Inferior parietal cortex (tissue), 1 donor: ENCODE data around the gene EXD3.
"Not testable (repeated sequence)": the region's sequence is repeated elsewhere in the genome, so short reads cannot be mapped to it uniquely, and the experiment has no call there.

Source experiments
- DNase-seq: peaks from one replicate; pipeline ENCODE4 v3.0.0-alpha.2; 2016; ENCODE audit errors: extremely low spot score

Gene EXD3

GRCh38 chr9:137393176-137394150, 29.5 kb downstream of the EXD3 start:
- no peak for DNase-seq

GRCh38 chr9:137392232-137393007, 30.5 kb downstream of the EXD3 start:
- no peak for DNase-seq

GRCh38 chr9:137391411-137391754, 31.6 kb downstream of the EXD3 start:
- no peak for DNase-seq

DNA sequence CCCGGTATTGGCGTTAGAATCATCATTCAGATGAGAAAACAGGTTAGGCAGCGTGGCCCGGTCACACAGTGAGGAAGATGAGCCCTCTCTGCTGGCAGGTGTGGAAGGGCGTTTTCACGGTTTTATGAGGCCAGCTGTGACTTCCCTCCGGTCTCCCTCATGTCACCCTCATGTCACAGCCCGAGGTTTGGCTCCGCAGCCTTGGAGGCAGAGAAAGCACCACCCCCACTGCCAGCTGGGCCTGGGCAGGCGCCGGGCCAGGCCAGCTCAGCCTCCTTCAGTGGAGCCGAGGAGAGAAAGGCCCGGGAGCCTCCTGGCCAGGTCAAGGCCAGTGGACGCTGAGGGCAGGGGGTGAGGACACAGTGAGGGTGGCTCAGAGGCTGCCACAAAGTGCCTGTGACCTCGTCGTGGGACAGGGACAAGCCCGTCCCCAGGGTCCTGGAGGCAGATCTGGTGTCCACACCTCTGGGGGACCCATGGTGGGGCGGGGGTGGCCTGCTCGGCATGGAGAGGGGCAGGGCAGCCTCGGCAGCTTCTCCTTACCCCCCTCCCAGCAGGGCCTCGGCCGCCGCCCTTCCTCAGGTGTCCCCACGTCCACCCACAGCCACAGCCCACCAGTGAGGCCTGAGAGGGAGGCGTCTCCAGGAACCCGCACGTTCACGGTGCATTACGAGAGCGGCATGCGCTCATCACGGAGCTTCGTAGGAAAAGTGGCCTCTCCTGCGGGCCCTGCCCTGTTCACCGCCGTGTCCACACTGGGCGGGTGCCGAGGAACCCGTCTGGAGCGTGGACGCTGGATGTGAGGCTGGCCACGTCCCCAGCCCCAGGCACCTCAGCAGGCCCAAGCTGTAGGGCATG, 32.2 kb downstream of the EXD3 start:
- DNase-seq = no peak

DNA sequence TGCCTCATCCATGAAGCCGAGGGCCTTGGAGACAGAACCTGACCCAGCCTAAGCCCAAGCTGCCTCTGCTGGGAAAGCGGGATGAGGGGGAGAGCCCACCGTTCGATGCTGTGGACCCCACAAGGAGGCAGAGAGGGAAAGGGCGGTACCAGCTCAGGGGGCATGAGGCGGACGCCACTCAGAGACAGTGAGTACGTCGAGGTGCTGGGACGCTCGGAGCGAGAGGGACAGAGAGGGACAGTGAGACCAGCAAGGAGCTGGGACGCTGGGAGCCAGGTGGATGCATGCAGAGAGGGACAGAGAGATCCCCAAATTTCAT, 33.6 kb downstream of the EXD3 start:
- no peak for DNase-seq

GRCh38 chr9:137388589-137389427, 34.2 kb downstream of the EXD3 start:
- DNase-seq = no peak

DNA sequence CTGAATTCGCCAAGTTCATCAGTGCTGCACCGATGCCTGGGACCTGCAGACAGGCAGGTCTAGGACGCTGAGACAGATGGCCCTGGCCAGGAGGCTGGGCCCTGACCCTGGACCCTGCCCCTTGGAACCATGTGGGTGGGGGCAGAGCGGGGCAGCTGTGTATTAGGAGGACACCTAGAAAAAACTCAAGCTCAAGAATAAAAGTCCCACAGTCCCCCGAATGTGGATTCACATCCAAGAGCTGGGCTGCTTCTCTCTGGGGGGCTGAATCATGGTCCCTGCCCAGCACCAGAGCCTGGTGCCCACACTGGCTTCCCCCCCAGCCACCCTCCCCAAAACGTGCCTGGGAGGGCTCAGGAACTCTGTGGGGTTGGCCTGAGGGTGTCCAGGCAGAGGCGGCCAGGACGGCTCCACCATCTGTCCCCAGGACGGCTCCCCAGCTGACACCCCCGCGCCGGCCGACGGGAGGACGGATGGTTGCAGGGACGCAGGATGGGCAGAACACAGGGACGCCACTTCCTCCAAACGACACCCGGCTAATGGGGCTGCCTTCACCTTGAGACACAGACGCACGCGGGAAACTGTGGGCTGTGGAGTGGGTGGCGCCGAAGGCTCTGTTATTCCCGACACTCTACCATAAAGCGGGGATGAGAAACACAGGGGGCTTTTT, 34.9 kb downstream of the EXD3 start:
- DNase-seq = no peak

DNA sequence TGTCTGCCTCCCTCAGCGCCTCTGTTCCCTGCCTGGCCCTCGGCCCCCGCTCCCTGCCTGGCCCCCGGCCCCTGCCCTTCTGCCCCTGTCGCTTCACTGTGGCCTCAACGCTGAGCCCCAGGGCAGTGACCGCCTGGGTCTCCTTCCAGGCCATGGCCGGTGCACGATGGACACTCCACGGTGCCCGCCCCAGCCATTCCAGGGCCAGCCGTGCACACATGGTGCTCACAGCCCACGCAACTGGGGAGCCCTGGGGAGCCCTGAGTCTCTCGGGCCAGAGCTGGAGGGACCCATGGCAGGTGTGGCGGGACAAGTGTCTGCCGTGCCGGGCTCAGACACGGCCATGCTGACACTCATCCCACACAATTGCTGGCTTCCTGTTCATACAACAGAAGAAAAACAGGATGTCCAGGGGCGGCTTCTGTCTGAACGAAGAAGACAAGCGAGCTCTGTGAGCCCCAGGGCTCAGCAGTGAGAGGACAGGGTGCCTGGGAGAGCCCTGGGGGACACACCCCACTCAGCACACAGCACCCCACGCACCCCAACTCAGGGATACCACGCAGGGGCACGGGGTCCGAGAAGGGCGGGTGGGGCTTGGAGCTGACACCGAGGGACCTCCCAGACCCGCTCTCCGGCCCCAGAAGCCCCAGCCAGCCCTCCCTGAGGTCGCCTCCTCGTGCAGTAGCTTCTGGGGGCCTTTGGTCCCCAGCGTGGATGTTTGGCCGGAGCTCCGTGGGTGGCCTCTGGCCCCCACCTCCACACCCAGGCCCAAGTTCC, 35.7 kb downstream of the EXD3 start:
- DNase-seq = no peak

GRCh38 chr9:137386507-137387113, 36.4 kb downstream of the EXD3 start:
- DNase-seq = not testable (repeated sequence)

- no peak for DNase-seq
Observed at GRCh38 chr9:137385061-137385655, 37.8 kb downstream of the EXD3 start.

GRCh38 chr9:137383784-137384756, 38.9 kb downstream of the EXD3 start:
- no peak for DNase-seq

DNA sequence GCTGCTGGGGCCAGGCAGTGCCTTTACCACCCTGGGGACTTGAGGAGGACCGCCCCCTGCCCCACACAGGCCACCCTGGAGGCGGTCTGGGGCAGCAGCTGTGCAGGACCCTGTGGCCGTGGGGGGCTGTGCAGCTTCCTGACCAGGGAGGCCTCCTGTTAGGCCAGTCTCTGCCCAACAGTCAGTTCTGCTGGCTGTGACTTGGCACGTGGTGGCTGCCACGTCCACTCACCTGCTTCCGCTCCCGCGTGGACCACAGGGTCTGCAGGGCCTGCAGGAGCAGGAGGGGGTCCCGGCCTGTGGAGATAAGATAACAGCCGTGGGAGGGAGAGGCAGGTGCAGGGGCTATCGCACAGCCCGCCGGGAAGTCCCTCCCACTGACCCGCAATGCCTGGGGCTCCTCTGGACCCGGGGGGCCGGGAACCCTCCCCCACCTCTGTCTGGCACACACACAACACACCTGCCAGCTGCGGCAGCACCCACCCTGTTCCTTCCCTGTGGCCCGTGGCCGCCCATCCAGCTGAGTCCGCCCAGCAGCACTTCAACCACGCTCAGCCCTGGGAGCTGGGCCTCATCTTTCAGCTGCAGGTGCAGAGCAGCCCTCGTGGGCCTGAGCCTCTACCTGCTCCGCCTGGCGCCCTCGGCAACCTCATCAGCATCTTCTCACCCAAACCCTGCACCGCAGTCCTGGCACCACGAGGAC, 39.7 kb downstream of the EXD3 start:
- no peak for DNase-seq

- DNase-seq = no peak
Observed at GRCh38 chr9:137382444-137383080, 40.4 kb downstream of the EXD3 start.

- DNase-seq = no peak
Observed at GRCh38 chr9:137381501-137382443, 41.2 kb downstream of the EXD3 start.

- DNase-seq = no peak
Observed at GRCh38 chr9:137380606-137381005, 42.4 kb downstream of the EXD3 start.

DNA sequence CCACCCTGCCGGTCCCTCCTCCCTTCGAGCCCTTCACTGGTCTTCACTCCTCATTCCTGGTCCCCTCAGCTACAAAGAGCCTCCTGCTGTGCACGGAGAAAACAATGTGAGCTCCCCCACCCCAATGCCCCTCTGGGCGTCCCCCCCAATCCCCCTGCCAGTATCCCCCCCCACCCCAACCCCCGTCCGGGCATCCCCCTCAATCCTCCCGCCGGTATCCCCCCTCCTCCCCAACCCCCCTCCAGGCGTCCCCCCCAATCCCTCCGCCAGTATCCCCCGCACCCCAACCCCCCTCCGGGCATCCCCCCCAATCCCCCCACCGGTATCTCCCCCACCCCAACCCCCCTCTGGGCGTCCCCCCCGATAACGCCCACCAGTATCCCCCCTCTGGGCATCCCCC, 42.8 kb downstream of the EXD3 start:
- no peak for DNase-seq
